HG03558 (cell line): ENCODE data around the gene TBX6.

Experiments
- ATAC-seq: cut with Tn5 transposase; IDR thresholded peaks from one replicate; pipeline ENCODE4 v1.9.1; 2021; ENCODE audit warnings: moderate number of reproducible peaks; ENCODE audit not compliant: unreplicated experiment; ENCODE audit errors: extremely low read depth

Gene TBX6

GRCh38 chr16:30088237-30088831 lies 3.4 kb downstream of the TBX6 start:
- no peak for ATAC-seq

- ATAC-seq, result no peak
Observed at GRCh38 chr16:30087181-30087898, 4.4 kb downstream of the TBX6 start.

- ATAC-seq, result no peak
Observed at GRCh38 chr16:30086291-30087140, 5.2 kb downstream of the TBX6 start.

GRCh38 chr16:30085820-30086219 lies 5.9 kb downstream of the TBX6 start:
- ATAC-seq, result no peak

- ATAC-seq, result no peak
Observed at GRCh38 chr16:30085247-30085646, 6.5 kb downstream of the TBX6 start.

GRCh38 chr16:30084816-30085159 lies 6.9 kb downstream of the TBX6 start:
- ATAC-seq, result no peak

GRCh38 chr16:30084096-30084815 lies 7.5 kb downstream of the TBX6 start:
- ATAC-seq, result no peak

DNA sequence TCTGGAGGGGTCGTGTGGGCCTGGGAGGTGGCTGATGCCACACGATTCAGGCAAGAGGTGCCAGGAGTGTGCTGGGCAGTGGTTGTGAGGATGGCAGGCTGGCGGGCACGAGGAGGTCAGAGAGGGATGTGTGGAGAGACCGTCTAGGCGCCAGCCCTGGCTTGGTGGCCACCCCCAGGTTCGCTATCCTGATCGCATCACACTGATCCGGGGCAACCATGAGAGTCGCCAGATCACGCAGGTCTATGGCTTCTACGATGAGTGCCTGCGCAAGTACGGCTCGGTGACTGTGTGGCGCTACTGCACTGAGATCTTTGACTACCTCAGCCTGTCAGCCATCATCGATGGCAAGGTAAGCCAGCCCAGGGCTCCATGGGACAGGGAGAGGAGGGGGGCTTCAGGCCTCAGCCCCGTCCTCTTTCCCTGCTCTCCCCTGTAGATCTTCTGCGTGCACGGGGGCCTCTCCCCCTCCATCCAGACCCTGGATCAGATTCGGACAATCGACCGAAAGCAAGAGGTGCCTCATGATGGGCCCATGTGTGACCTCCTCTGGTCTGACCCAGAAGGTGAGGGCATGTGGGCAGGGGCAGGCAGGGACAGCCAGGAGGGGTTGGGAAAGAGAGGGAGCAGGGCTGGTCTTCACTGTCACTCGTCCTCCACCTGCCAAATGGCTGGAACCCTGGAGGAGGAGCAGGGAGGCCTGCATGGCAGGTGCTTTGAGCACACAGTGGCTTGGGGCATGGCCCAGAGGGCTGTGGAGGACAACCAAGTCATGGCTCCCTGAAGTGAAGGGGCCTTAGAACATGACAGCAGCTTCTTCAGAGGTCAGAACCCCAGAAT lies 8.3 kb downstream of the TBX6 start:
- no peak for ATAC-seq

DNA sequence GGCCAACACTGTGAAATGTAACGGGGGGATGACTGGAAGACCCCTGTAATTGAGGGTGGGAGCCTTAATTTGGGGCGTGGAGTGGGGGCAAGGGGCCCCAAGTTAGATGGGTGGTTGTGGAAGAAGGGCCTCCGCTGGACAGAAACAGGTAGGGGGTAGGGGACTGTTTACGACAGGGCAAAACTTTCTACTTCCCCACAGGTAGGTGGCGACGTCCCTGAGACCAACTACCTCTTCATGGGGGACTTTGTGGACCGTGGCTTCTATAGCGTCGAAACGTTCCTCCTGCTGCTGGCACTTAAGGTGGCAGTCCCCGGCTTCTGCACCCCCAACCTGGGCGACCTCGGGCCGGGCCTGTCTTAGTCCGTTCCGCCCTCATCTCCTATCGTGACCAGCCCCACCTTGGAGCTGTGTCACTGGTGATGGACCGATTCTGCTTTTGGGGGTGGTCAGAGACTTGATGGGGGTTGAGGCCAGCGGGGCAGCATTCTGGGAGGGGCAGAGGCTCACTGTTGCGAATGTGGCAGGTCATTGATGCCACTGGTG lies 9.1 kb downstream of the TBX6 start:
- no peak for ATAC-seq

DNA sequence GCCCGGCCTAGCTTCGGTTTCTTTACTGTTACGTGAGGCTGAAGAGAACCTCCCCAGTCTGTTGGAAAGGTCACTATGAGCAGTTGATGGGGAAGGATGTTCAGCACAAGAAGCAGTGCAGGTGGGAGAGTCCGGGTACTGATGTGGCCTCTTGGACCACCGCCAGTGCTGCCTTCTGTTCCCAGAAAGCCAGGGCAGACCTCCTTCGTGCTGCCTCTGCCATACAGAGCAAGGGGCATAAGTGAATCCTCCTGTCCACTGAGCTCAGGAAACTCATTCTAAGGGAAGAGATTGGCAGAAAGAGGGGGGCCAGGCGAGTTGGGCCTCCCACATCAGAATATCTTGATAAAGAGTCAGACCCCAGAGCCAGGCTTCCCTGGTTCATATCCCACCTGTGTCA lies 12.2 kb downstream of the TBX6 start:
- no peak for ATAC-seq

DNA sequence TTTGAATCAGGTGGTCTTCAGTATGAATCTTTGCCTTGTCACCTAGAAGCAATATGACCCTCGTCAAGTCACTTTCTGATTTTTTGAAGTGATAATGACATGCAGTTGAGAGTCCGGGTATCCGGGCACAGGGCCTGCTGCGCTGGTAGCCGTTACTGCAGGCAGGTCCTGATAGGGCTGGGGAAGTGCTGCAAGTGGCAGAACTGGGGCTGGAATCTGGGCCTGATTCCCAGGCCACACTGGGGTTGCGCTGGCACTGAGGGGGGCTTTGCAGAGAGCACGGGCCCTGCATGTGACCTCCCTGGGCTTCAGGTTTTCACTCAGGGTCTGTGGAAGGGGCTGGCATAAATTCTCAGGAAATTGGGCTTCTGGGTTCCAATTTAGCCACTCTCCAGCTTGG lies 13.0 kb downstream of the TBX6 start:
- no peak for ATAC-seq

DNA sequence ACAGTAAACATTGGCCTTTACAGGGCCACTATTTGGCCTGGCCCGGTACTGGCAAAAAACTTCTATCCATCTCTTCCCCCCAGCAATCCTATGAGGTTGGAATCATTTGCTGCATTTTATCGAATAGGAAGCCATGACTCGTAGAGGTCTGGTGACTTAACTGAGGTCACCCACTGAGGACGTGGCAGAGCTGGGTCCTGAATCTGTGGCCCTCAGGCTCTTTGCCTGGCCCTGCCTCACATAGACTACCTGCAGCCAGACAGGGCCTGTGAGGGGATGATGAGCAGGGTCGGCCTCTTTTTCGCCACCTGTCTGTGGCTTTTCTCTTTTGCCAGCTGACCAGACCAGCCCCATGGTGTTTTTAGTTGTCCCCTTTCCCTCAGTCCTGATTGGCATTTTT lies 14.1 kb downstream of the TBX6 start:
- no peak for ATAC-seq

GRCh38 chr16:30076276-30076791 lies 15.4 kb downstream of the TBX6 start:
- ATAC-seq, result no peak

- ATAC-seq, result no peak
Observed at GRCh38 chr16:30075503-30076275, 16.0 kb downstream of the TBX6 start, which contains the start of gene PPP4C. PPP4C (plus strand) TSS chr16:30075994; CDS start chr16:30076378, 384 bp downstream.

- ATAC-seq, result no peak
Observed at GRCh38 chr16:30070490-30070889, 21.2 kb downstream of the TBX6 start.

DNA sequence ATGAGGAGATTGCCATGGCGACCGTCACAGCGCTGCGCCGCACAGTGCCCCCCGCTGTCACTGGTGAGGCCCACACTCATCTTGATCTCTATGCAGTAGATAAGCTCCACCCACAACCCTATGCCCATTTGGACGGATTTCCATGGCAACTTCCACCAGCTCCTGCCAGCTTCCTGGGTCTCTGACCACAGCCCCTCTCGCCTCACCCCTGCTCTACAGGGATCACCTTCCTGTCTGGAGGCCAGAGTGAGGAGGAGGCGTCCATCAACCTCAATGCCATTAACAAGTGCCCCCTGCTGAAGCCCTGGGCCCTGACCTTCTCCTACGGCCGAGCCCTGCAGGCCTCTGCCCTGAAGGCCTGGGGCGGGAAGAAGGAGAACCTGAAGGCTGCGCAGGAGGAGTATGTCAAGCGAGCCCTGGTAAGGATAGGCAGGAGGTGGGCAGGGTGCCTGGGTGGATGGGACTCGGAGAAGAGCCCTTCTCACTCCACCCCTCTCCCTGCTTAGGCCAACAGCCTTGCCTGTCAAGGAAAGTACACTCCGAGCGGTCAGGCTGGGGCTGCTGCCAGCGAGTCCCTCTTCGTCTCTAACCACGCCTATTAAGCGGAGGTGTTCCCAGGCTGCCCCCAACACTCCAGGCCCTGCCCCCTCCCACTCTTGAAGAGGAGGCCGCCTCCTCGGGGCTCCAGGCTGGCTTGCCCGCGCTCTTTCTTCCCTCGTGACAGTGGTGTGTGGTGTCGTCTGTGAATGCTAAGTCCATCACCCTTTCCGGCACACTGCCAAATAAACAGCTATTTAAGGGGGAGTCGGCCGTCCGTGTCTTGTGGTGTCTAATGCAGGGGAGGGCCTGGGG lies 21.9 kb downstream of the TBX6 start:
- no peak for ATAC-seq

DNA sequence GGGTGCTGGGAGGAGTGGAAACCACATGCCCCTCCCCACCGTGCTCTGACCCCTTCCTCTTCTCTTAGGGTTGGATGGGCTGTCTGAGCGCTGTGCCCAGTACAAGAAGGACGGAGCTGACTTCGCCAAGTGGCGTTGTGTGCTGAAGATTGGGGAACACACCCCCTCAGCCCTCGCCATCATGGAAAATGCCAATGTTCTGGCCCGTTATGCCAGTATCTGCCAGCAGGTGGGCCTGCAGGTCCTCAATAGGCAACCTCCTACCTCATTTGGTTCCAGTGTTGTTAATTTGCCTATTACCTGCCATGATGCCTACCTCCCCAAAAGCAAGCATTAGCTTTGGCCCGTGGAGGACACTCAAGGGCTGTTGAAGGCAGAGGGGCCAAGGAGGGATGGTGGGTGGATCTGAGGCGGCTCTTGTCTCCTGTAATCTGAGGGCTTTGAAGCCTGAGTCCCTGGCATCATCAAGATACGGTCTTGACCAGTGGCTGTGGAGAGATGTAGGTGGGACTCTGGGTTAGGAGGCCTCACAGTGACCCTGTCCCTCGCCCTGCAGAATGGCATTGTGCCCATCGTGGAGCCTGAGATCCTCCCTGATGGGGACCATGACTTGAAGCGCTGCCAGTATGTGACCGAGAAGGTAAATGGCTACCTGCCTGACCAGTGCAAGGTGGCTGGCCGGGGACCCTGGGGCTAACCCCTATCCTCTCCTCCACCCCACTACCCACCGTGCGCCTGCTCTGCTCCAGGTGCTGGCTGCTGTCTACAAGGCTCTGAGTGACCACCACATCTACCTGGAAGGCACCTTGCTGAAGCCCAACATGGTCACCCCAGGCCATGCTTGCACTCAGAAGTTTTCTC lies 22.7 kb downstream of the TBX6 start:
- ATAC-seq, result no peak
